Retinal pigment epithelial cell (primary cell): Measurements from ENCODE around the gene MRC2.

Source experiments
- DNase-seq: peaks from one replicate; pipeline ENCODE4 v3.0.0-alpha.2; 2010; ENCODE audit warnings: low read depth
- H3K4me3 ChIP-seq: 2 replicates; pipeline ENCODE4 v1.5.1; 2011; ENCODE audit warnings: mild to moderate bottlenecking, low read length, control low read depth, moderate library complexity
- CTCF ChIP-seq: conservative IDR thresholded peaks from 2 replicates; pipeline ENCODE4 v1.5.1; 2011; ENCODE audit warnings: low read depth, low read length, control low read depth, inconsistent platforms

Gene MRC2

GRCh38 chr17:62616993-62617893 lies 10.2 kb upstream of the MRC2 start:
- H3K4me3 ChIP-seq: no peak overlapping the region
- no peak for TF ChIP-seq CTCF
- DNase-seq: no peak

GRCh38 chr17:62617894-62618472 lies 9.5 kb upstream of the MRC2 start:
- no peak for TF ChIP-seq CTCF
- DNase-seq: no peak
- H3K4me3 ChIP-seq: no peak overlapping the region

- no peak for DNase-seq
- no peak overlapping the region for H3K4me3 ChIP-seq
- no peak for TF ChIP-seq CTCF
These were observed 8.6 kb upstream of the MRC2 start for GRCh38 chr17:62618647-62619416.

- no peak for DNase-seq
- no peak overlapping the region for H3K4me3 ChIP-seq
- TF ChIP-seq CTCF: no peak
These were observed 7.9 kb upstream of the MRC2 start for GRCh38 chr17:62619417-62620155.

GRCh38 chr17:62621223-62621622 lies 6.2 kb upstream of the MRC2 start:
- no peak overlapping the region for H3K4me3 ChIP-seq
- no peak for TF ChIP-seq CTCF
- no peak for DNase-seq

GRCh38 chr17:62625184-62625869 lies 2.1 kb upstream of the MRC2 start:
- no peak for TF ChIP-seq CTCF

More at GRCh38 chr17:62625184-62625869, 2.1 kb upstream of the MRC2 start:
- no peak for DNase-seq
- H3K4me3 ChIP-seq: no peak overlapping the region
